C4-2B (cell line): Measurements from ENCODE around the gene ATP1A1.

Experiments
- H3K27ac ChIP-seq: fragments of 450-650 bp; 2 replicates; pipeline ENCODE4 v1.5.1; 2017
- ZFX ChIP-seq: fragments of 450-650 bp; IDR thresholded peaks from 2 replicates; pipeline ENCODE4 v1.6.1; 2017
- TF ChIP-seq, protein P1 (sequence below): fragments of 450-650 bp; conservative IDR thresholded peaks from 2 replicates; pipeline ENCODE4 v1.5.1; 2017; ENCODE audit warnings: mild to moderate bottlenecking

Gene ATP1A1

DNA sequence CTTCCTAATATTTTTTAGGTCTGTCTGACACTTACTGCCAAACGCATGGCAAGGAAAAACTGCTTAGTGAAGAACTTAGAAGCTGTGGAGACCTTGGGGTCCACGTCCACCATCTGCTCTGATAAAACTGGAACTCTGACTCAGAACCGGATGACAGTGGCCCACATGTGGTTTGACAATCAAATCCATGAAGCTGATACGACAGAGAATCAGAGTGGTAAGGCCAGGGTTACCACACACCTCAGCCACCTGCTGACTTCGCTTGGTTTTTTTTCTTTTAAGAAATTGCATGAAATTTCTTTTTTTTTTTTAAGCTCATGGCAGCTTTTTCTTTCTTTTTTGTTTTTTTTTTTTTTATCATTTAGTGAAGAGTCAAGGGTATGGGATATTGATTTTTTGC is 17.2 kb downstream of the ATP1A1 start:
- no peak overlapping the region for H3K27ac ChIP-seq
- TF ChIP-seq ZFX = no peak
- TF ChIP-seq, protein P1, sequence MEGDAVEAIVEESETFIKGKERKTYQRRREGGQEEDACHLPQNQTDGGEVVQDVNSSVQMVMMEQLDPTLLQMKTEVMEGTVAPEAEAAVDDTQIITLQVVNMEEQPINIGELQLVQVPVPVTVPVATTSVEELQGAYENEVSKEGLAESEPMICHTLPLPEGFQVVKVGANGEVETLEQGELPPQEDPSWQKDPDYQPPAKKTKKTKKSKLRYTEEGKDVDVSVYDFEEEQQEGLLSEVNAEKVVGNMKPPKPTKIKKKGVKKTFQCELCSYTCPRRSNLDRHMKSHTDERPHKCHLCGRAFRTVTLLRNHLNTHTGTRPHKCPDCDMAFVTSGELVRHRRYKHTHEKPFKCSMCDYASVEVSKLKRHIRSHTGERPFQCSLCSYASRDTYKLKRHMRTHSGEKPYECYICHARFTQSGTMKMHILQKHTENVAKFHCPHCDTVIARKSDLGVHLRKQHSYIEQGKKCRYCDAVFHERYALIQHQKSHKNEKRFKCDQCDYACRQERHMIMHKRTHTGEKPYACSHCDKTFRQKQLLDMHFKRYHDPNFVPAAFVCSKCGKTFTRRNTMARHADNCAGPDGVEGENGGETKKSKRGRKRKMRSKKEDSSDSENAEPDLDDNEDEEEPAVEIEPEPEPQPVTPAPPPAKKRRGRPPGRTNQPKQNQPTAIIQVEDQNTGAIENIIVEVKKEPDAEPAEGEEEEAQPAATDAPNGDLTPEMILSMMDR = no peak

DNA sequence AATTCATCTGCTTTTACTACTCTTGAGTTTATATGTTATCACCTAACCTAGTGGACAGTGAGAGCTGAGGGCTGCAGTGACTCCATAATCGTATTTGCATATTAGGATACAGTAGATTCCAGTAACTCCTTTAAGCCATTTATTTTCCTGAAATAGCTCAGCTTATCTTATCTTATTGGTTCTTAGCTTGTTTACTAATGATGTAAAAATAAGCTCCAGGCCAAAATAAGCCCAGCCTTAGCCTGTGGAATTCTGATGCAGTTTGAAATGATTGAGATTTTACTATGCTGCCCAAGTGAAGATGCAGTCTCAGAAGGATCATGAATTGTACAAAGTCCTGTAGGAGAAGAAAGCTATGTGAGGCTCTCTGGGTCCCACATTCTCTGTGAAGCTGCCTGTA is 18.1 kb downstream of the ATP1A1 start:
- no peak overlapping the region for H3K27ac ChIP-seq
- TF ChIP-seq, protein P1 = no peak
- no peak for TF ChIP-seq ZFX

DNA sequence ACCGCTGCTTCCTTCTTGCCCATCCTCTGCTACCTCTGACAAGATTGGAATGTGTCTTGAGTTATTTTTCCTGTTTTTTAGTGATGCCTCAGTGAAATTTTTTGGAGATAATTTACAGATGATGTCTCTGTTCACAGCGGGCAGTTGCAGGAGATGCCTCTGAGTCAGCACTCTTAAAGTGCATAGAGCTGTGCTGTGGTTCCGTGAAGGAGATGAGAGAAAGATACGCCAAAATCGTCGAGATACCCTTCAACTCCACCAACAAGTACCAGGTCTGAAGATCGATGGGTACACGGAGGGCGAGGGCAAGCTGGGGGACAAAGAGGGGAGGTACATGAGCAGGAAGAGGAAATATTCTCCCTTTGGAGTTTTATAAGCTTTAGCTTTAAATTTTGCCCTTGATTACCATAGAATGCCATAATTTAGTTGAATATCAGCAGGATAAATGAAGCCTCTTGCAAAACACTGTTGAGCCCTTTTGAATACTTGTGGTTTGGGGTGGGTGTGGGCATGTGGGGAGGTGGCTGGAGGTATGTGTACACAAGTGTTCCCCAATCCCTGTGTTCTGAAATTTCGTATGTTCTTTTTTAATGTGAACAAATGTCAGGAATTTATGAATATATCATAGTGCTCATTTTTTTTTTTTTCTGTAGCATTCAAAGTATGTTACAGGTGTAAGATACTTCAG is 19.8 kb downstream of the ATP1A1 start:
- H3K27ac ChIP-seq = no peak overlapping the region
- TF ChIP-seq, protein P1 = no peak
- TF ChIP-seq ZFX = no peak

DNA sequence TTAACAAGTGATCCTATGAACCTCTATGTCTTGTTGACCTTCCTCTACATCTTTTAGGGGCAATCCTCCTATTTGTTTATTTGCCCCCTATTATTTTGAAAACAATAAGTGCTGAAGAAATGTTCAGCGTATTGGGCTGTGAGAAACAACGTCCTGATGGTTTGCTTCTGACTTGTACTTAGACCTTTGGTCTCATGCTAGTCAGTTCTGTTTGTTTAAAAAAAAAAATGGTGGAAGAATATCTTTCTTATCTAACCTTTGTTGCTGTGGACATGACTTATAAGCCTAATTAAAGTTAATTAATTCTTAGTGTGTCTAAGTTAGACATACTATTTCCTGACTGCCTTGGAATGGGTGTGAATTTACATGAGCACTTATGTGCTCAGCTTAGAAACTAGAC is 20.7 kb downstream of the ATP1A1 start:
- H3K27ac ChIP-seq = no peak overlapping the region
- no peak for TF ChIP-seq ZFX
- TF ChIP-seq, protein P1 = no peak

DNA sequence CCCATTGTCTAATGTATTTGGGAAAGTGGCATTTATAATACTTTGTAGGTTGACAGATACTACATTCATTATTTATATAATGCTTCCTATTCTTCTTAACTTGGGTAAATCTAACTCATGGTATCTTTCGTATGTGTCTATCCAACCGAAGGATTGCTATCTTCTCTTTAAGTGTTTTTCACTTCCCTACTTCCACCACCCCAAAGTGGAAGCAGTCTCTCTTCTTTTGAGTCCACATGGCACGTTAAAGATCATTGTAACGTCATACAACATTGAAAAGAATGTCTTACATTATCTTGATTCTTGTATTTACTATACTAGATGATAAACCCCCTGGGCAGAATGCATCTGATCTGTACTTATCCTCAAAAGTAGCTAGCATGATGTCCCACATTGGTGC is 21.2 kb downstream of the ATP1A1 start:
- no peak for TF ChIP-seq ZFX
- TF ChIP-seq, protein P1 = no peak
- H3K27ac ChIP-seq = no peak overlapping the region

DNA sequence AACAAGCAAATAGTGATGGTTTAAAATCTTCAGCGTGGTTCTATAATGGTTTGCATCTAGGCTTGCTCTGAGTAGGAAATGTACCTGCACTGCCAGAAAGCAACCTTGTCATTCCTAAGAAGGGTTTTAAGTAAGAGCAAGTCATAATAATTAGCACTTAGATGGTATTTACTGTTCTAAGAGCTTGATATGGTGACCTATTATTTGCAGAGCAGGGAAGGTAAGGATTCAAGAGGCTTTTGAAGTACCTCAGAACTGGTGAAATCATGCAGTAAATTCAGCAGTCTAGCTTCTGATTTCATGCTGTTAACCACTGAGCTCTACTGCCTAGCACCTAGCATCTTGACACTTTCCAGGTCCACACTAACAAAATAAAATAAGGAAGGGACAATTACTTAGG is 23.7 kb downstream of the ATP1A1 start:
- H3K27ac ChIP-seq = no peak overlapping the region
- TF ChIP-seq, protein P1 = no peak
- no peak for TF ChIP-seq ZFX

DNA sequence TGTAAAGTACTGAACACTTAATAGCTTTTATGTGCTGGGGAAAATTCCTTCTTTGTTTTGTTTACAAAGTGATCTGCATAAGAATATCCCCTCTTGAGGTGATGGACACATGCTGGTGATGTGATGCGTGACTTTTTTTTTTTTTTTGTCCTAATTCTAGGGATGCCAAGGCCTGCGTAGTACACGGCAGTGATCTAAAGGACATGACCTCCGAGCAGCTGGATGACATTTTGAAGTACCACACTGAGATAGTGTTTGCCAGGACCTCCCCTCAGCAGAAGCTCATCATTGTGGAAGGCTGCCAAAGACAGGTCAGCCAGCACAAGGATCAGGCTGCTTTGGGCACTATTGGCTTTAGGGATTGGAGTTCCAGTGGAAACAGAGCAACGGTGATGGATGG is 24.7 kb downstream of the ATP1A1 start:
- no peak overlapping the region for H3K27ac ChIP-seq
- TF ChIP-seq ZFX = no peak

DNA sequence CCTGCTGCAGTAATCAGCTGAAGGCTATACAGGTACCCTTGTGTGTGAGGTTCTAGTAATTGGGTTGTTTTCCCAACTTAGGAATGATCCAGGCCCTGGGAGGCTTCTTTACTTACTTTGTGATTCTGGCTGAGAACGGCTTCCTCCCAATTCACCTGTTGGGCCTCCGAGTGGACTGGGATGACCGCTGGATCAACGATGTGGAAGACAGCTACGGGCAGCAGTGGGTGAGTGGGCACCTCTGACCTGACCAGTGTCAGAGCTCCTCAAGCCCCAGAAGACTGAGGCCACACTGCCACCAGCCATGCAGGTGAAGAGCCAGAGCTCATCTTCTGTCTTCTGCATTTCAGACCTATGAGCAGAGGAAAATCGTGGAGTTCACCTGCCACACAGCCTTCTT is 27.7 kb downstream of the ATP1A1 start:
- H3K27ac ChIP-seq = no peak overlapping the region
- TF ChIP-seq ZFX = no peak
- TF ChIP-seq, protein P1 = no peak
